NT2/D1 (cell line): ENCODE data around the gene DIP2A.

Experiments used
- DNase-seq: peaks from one replicate; pipeline ENCODE4 v3.0.0-alpha.2; 2011; ENCODE audit warnings: low read depth, low spot score
- H3K27me3 ChIP-seq: 2 replicates; pipeline ENCODE4 v1.6.0; 2011; ENCODE audit warnings: mild to moderate bottlenecking; ENCODE audit not compliant: insufficient read length, insufficient read depth
- H3K36me3 ChIP-seq: 2 replicates; pipeline ENCODE4 v1.6.1; 2011; ENCODE audit warnings: mild to moderate bottlenecking, low read length, mixed read lengths; ENCODE audit not compliant: insufficient read depth, insufficient read length
- H3K4me1 ChIP-seq: 2 replicates; pipeline ENCODE4 v1.5.1; 2011; ENCODE audit not compliant: insufficient read depth, insufficient read length
- H3K4me3 ChIP-seq: 2 replicates; pipeline ENCODE4 v1.5.1; 2011; ENCODE audit warnings: low read depth; ENCODE audit not compliant: insufficient read length
- H3K9ac ChIP-seq: 2 replicates; pipeline ENCODE4 v1.6.0; 2011; ENCODE audit warnings: low read depth; ENCODE audit not compliant: insufficient read length
- H3K9me3 ChIP-seq: 2 replicates; pipeline ENCODE4 v1.5.1; 2011; ENCODE audit warnings: mild to moderate bottlenecking, low read length; ENCODE audit not compliant: insufficient read depth
- SUZ12 ChIP-seq: IDR thresholded peaks from 2 replicates; pipeline ENCODE4 v1.6.1; 2011; ENCODE audit not compliant: insufficient read length, insufficient read depth; ENCODE audit errors: extremely low read depth
- YY1 ChIP-seq: IDR thresholded peaks from 2 replicates; pipeline ENCODE4 v1.6.1; 2011; ENCODE audit not compliant: insufficient read length, insufficient read depth
- ZNF274 ChIP-seq: IDR thresholded peaks from 2 replicates; pipeline ENCODE4 v1.6.1; 2011; ENCODE audit warnings: mild to moderate bottlenecking, low read depth, low read length

The DIP2A gene

DNA sequence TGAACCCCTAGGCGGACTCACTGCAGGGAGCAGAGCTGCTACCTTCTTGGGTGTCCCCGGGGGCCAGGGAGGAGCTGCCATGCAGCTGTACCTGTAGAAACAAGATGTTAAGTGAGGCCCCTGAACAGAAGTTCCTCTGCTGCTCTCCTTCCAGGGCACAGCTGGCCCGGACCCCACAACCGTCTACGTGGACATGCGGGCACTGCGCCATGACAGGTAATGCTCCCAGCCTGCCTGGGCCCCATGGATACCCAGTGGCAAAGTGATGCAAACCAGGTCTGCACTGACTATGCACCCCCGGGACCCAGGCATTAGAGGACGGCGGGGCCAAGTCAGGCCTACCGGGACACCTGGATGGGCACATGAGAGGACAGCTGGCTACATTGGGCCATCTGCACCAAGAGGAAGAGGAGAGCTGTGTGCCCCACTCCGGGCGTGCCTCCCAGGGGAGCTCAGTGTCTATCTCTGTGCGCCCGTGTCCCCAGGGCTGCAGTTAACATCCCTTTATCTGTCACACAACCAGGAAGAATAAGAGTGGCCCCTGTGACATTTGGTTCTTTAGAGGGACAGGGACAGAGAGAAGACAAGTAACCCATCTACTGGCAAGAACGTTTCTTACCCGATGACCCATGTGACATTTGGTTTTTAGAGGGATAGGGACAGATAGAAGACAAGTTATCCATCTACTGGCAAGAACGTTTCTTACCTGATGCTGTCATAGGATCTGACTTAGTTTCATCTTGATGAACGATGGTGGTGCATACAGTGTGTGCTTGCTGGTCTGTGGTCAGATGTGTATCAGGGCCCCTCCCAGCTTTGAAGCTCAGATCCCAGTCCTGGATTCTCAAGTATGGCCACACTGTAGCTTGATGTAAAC, 102.1 kb downstream of the DIP2A start:
- Histone ChIP-seq H3K4me3 (no peak overlapping the region), H3K27me3 (no peaks in the 10 kb centered on the region), H3K36me3 (peaks cover 93% of the 10 kb centered on the region), H3K4me1 (peaks cover 6% of the 10 kb centered on the region), H3K9ac (no peak overlapping the region), H3K9me3 (no peaks in the 10 kb centered on the region)
- no peak for DNase-seq
- no peak for TF ChIP-seq YY1
- TF ChIP-seq SUZ12, result no peak
- no peak for TF ChIP-seq ZNF274

DNA sequence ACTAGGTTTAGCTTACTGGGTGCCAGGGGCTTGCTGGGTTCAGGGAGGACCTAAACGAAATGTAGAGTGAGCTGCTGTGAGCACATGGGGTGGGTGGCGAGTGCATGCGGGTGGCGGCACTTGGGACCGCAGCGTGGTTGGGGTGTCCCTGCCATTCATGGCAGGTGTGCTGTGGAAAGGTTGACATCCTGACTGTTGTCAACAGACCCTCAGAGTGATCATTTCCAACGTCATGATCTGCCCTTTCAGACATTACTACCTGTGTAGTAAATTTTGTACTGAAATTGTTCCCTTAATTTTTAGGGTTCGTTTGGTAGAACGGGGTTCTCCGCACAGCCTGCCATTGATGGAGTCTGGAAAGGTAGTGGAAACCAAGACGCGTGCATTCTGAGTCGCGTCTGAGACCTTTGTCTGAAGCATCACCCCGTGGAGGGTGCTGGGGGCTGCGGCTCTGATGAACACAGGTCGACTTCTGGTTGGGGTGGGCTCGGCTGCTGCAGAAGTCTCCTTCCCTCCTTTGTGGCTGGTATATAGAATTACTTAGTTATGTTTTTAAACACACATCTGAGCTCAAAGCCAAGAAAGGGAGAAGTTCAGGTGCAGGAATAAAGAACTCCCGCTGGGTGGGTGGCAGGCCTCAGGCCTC, 102.9 kb downstream of the DIP2A start:
- TF ChIP-seq YY1, result no peak
- TF ChIP-seq SUZ12, result no peak
- TF ChIP-seq ZNF274, result no peak
- DNase-seq, result no peak
- Histone ChIP-seq H3K27me3 (no peaks in the 10 kb centered on the region), H3K9me3 (no peaks in the 10 kb centered on the region), H3K9ac (no peak overlapping the region), H3K4me1 (peaks cover 6% of the 10 kb centered on the region), H3K36me3 (peaks cover 96% of the 10 kb centered on the region), H3K4me3 (no peak overlapping the region)

DNA sequence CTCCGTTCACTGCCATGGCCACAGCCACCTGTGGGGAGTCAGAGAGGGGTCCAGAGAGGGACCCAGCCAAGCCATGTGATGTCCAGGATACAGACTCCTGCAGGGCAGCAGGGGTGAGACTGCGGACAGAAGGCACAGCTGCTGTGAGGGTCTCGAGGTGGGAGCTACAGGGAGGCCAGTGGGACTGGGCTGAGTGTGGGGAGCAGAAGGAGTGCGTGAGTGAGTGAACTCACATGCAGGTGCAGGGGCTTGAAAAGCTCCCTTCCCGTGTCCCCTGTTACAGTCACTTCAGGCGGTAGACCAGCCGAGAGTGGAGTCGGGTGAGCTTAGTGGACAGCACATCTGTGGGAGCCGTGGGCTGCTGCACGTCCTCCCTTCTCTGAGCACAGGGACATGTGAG, 103.8 kb downstream of the DIP2A start:
- Histone ChIP-seq H3K36me3 (peaks cover 95% of the 10 kb centered on the region), H3K4me1 (peaks cover 3% of the 10 kb centered on the region), H3K9ac (no peak overlapping the region), H3K4me3 (no peak overlapping the region), H3K9me3 (no peaks in the 10 kb centered on the region), H3K27me3 (no peaks in the 10 kb centered on the region)
- no peak for DNase-seq
- TF ChIP-seq SUZ12, result no peak
- TF ChIP-seq YY1, result no peak
- no peak for TF ChIP-seq ZNF274

DNA sequence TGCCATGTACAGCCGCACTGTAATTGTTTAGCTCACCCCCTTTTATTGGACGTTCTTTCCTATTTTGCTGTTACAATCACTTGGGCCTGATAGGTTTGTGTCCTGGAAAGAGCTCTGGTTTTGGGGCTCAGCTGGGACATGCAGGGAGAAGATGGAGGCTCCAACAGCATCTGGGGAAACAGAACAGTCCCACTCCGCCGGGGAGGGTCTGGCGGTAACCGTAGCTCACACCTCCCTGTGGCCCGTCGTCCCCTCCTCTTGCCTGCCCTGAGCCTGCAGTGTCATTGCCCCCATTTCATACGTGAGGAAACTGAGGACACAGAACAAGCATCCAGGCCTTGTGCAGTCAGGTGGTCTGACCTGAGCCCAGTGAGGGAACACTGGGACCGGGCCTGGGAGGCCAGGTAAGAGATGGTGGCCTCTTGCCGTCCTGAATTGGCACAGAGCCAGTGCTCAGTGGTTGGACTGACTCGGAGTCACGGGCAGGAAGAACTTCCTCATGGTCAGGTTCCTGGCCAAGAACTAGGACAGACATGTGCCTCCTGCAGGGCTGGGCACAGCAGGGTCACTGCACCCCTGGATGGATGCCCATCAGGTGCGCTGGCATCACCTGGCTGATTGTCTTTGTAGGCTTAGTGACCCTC, 104.4 kb downstream of the DIP2A start:
- TF ChIP-seq YY1 (no peak), SUZ12 (no peak), ZNF274 (no peak)
- H3K9me3 ChIP-seq, result no peaks in the 10 kb centered on the region
- H3K36me3 ChIP-seq, result peaks cover 95% of the 10 kb centered on the region

DNA sequence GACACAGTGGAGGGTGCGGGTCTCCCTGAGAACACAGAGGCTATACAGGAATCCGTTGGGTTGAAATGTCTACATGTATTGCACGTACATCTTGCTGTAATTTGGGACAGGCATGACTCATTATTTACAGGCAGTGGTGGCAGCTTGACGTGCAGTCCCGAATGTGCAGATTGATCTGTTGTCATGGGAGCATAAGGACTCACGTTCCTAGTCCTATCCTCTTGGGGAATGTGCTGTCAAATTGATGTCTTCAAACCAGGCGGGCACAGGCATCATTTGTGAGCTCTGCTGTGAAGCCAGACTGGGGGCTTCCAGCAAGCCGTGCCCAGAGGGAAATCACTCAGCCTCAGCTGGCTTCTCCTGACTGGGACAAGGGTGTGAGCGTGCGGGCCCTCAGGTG, 105.7 kb downstream of the DIP2A start:
- Histone ChIP-seq H3K27me3 (no peaks in the 10 kb centered on the region), H3K9ac (no peak overlapping the region), H3K36me3 (peaks cover 95% of the 10 kb centered on the region), H3K4me3 (no peak overlapping the region), H3K9me3 (no peaks in the 10 kb centered on the region), H3K4me1 (no peaks in the 10 kb centered on the region)
- no peak for DNase-seq
- TF ChIP-seq ZNF274 (no peak), SUZ12 (no peak), YY1 (no peak)

More for the DNA sequence above, 104.4 kb downstream of the DIP2A start:
- no peaks in the 10 kb centered on the region for H3K27me3 ChIP-seq
- H3K4me1 ChIP-seq, result peaks cover 3% of the 10 kb centered on the region
- DNase-seq, result no peak
- no peak overlapping the region for H3K4me3 ChIP-seq
- H3K9ac ChIP-seq, result no peak overlapping the region

DNA sequence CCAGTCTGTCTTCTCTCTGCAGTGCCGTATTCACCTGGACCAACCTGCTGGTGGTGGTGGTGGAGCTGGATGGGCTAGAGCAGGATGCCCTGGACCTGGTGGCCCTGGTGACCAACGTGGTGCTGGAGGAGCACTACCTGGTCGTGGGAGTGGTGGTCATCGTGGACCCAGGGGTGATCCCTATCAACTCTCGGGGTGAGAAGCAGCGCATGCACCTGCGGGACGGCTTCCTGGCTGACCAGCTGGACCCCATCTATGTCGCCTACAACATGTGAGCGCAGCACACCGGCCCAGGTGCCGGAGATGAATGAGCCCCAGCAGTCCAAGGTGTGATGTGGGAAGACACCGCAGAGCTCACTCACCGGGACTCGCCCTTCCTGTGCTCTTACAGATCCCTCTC, 108.7 kb downstream of the DIP2A start:
- no peaks in the 10 kb centered on the region; the same call in 1 of the 2 replicates for H3K9me3 ChIP-seq
- no peak overlapping the region for H3K9ac ChIP-seq
- no peaks in the 10 kb centered on the region for H3K4me1 ChIP-seq
- peaks cover 87% of the 10 kb centered on the region for H3K36me3 ChIP-seq
- no peak overlapping the region for H3K4me3 ChIP-seq
- no peak for TF ChIP-seq ZNF274
- no peak for TF ChIP-seq SUZ12
- no peak for TF ChIP-seq YY1
- no peaks in the 10 kb centered on the region for H3K27me3 ChIP-seq
- no peak for DNase-seq

DNA sequence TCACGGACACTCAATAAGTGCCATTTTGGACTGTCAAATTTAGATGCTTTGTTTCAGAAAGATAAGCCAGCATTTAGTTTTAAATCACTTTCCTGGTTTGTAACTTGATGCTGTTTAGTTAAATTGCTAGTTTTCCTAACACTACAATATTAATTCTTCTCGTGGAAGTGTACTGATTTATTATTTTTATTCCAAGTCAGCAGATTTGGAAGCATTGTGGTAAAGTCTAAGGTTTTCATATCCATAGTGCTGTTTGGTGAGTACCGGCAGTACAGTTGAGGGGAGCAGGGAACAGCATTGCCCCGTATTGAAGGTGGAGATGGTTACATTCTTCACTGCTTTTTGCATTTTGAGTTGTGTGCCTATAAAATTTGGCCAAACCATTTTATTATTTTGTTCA, 109.9 kb downstream of the DIP2A start:
- H3K36me3 ChIP-seq, result peaks cover 82% of the 10 kb centered on the region
- no peaks in the 10 kb centered on the region for H3K4me1 ChIP-seq
- peaks cover 5% of the 10 kb centered on the region for H3K9me3 ChIP-seq
- no peak overlapping the region for H3K9ac ChIP-seq
- H3K27me3 ChIP-seq, result no peaks in the 10 kb centered on the region
- no peak overlapping the region for H3K4me3 ChIP-seq
- no peak for DNase-seq
- no peak for TF ChIP-seq YY1
- TF ChIP-seq SUZ12, result no peak
- TF ChIP-seq ZNF274, result no peak
